ENCODE results near the gene RPL27A. TPM values are rescaled to one million over a fixed set of nuclear protein-coding genes. Genes with fewer than 3 reads are reported as not detected.

RPL27A gene
- total and polyA plus RNA-seq, 3 experiments from 2014 or later, result 1,148 to 3,471 (median 1,170) TPM

DNA sequence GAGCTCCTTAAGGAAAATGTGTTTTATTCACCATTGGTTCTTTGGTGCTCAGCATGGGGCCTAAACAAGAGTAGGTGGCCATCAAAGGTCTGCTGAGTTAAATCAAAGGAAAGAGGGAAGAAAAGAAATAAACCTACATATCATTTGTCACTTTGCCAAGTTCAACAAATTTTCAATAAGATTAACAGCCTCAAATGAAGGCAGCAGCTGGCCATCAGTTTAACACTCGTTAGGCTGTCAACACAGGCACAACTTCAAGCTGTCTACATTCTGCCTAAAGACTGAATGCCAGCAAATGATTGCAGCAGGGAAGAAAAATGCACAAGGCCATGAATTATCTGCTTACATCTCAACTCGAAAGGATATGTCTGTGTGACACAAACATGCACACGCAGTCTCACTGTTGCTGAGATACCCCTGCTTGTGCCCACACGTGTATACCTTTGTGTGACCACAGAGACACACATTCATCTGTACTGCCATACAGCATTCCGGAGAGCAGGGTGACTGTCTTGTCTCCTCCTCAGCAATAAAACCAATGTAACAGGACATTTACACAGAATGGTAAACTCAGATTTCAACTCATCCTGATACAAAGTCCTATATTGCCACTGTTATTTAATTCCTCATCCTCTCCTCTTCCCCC is 40.3 kb upstream of the RPL27A start:
- H3K36me3 ChIP-seq (ENCODE audit: insufficient read depth, low read length), result peaks cover 10% of the 10 kb centered on the region
- ChIA-PET CTCF (no interaction called here), POLR2A (no interaction called here)
- Mint-ChIP-seq H3K27ac (no peak overlapping the region), H3K4me3 (no peak overlapping the region), H3K4me1 (no peaks in the 10 kb centered on the region), H3K36me3 (peaks cover 27 to 55% (median 40%) of the 10 kb centered on the region in 3 donors), H3K27me3 (no peaks in the 10 kb centered on the region), H3K9me3 (no peaks in the 10 kb centered on the region)
- no peak overlapping the region for H3K4me3 ChIP-seq (ENCODE audit: low read length)
- H3K9me3 ChIP-seq (ENCODE audit: low read length), result no peaks in the 10 kb centered on the region
- H3K4me1 ChIP-seq (ENCODE audit: insufficient read depth, low read length), result no peaks in the 10 kb centered on the region
- no peak overlapping the region for H3K27ac ChIP-seq (ENCODE audit: low read depth, low read length)
- no peak for DNase-seq
- H3K27me3 ChIP-seq (ENCODE audit: insufficient read depth, low read length, poor library complexity, severe bottlenecking), result no peaks in the 10 kb centered on the region

DNA sequence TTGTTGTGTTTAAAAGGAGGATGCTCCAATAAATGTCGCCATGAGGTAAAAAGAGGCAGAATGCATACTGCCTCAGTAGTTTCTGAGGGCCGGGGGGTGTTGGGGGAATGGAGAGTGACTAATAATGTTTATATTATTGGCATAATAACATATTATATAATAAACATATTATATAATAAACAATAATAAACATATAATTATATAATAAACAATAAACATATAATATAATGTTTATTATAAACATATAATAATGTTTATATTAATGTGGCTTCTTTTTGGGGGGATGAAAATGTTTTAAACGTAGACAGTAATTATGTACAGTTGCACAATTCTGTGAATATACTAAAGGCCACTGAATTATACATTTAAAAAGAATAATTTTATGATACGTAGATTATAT is 35.7 kb upstream of the RPL27A start:
- H3K27me3 ChIP-seq (ENCODE audit: insufficient read depth, low read length, poor library complexity, severe bottlenecking), result no peaks in the 10 kb centered on the region
- Mint-ChIP-seq H3K4me3 (no peak overlapping the region), H3K36me3 (peaks cover 13 to 56% (median 24%) of the 10 kb centered on the region in 3 donors), H3K9me3 (no peaks in the 10 kb centered on the region), H3K27ac (no peak overlapping the region), H3K27me3 (no peaks in the 10 kb centered on the region), H3K4me1 (no peaks in the 10 kb centered on the region)
- no peaks in the 10 kb centered on the region for H3K9me3 ChIP-seq (ENCODE audit: low read length)
- peaks cover 15% of the 10 kb centered on the region for H3K36me3 ChIP-seq (ENCODE audit: insufficient read depth, low read length)
- POLR2A ChIA-PET, result no interaction called here
- H3K4me3 ChIP-seq (ENCODE audit: low read length), result no peak overlapping the region
- no peak overlapping the region for H3K27ac ChIP-seq (ENCODE audit: low read depth, low read length)
- CTCF ChIA-PET, result no interaction called here
- no peak for DNase-seq
- H3K4me1 ChIP-seq (ENCODE audit: insufficient read depth, low read length), result no peaks in the 10 kb centered on the region

DNA sequence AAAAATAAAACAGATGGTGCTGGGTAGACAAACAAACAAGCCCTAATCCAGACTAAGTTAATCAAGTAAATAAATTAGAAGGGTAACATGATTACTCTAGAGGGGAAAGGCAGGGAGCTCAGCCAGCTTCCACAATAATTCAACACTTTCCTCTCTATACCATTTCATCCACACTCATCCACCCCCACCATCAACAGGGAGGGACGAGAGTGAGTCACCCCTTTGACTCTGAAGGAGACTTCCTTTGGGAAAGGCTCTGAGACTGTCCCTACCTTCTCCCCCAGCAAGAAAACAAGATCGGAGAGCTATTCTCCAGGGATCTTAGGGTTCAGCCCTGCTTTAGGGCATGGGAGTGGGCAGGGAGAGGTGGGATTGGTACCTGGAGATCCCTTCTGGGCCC is 33.2 kb upstream of the RPL27A start:
- Mint-ChIP-seq H3K4me1 (no peaks in the 10 kb centered on the region), H3K27ac (no peak overlapping the region), H3K9me3 (no peaks in the 10 kb centered on the region), H3K27me3 (no peaks in the 10 kb centered on the region), H3K4me3 (no peak overlapping the region), H3K36me3 (peaks cover 9 to 64% (median 27%) of the 10 kb centered on the region in 3 donors)
- no peaks in the 10 kb centered on the region for H3K27me3 ChIP-seq (ENCODE audit: insufficient read depth, low read length, poor library complexity, severe bottlenecking)
- no peak overlapping the region for H3K4me3 ChIP-seq (ENCODE audit: low read length)
- H3K36me3 ChIP-seq (ENCODE audit: insufficient read depth, low read length), result peaks cover 15% of the 10 kb centered on the region
- no peak for DNase-seq
- ChIA-PET CTCF (interaction anchor here (1.1 kb wide), 1 partner anchor 12 kb away, joined by 3 read pairs; no protein-coding TSS in a partner anchor), POLR2A (no interaction called here)
- H3K9me3 ChIP-seq (ENCODE audit: low read length), result no peaks in the 10 kb centered on the region
- no peak overlapping the region for H3K27ac ChIP-seq (ENCODE audit: low read depth, low read length)
- no peaks in the 10 kb centered on the region for H3K4me1 ChIP-seq (ENCODE audit: insufficient read depth, low read length)

- Mint-ChIP-seq H3K4me3 (no peak overlapping the region), H3K36me3 (peaks cover 9 to 66% (median 28%) of the 10 kb centered on the region in 3 donors), H3K9me3 (no peaks in the 10 kb centered on the region), H3K4me1 (no peaks in the 10 kb centered on the region), H3K27me3 (no peaks in the 10 kb centered on the region), H3K27ac (no peak overlapping the region)
- no peak overlapping the region for H3K4me3 ChIP-seq (ENCODE audit: low read length)
- H3K36me3 ChIP-seq (ENCODE audit: insufficient read depth, low read length), result peaks cover 5% of the 10 kb centered on the region
- no peak overlapping the region for H3K27ac ChIP-seq (ENCODE audit: low read depth, low read length)
- POLR2A ChIA-PET, result no interaction called here
- H3K27me3 ChIP-seq (ENCODE audit: insufficient read depth, low read length, poor library complexity, severe bottlenecking), result no peaks in the 10 kb centered on the region
- no peaks in the 10 kb centered on the region for H3K4me1 ChIP-seq (ENCODE audit: insufficient read depth, low read length)
- DNase-seq, result no peak
- CTCF ChIA-PET, result no interaction called here
- H3K9me3 ChIP-seq (ENCODE audit: low read length), result no peaks in the 10 kb centered on the region
Observed at GRCh38 chr11:8650401-8650990, 32.1 kb upstream of the RPL27A start.

GRCh38 chr11:8652140-8652539 is 30.5 kb upstream of the RPL27A start:
- Mint-ChIP-seq H3K27me3 (no peaks in the 10 kb centered on the region), H3K36me3 (peaks cover 4 to 74% (median 23%) of the 10 kb centered on the region in 3 donors), H3K9me3 (no peaks in the 10 kb centered on the region), H3K4me1 (no peaks in the 10 kb centered on the region), H3K4me3 (no peak overlapping the region), H3K27ac (no peak overlapping the region)
- Histone ChIP-seq H3K36me3 (ENCODE audit: insufficient read depth, low read length) (peaks cover 5% of the 10 kb centered on the region), H3K4me1 (ENCODE audit: insufficient read depth, low read length) (no peaks in the 10 kb centered on the region), H3K27ac (ENCODE audit: low read depth, low read length) (no peak overlapping the region), H3K9me3 (ENCODE audit: low read length) (no peaks in the 10 kb centered on the region), H3K27me3 (ENCODE audit: insufficient read depth, low read length, poor library complexity, severe bottlenecking) (no peaks in the 10 kb centered on the region), H3K4me3 (ENCODE audit: low read length) (no peak overlapping the region)
- DNase-seq, result no peak
- ChIA-PET POLR2A (no interaction called here), CTCF (no interaction called here)

DNA sequence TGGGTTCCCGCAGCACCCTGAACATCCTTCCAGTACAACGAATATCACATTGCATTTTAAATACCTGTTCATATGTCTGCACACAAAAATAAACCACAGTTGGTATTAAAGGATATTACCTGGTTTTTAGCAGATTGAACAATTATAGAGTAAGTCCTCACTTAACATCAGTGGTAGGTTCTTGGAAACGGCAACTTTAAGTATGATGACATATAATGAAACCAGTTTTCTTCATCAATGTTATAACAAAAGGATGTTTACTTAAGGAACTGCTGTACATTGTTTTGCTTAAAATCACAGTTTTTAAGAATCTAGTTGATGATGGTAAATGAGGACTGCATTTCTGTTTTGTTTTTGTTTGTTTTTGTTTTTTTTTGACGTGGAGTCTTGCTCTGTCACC is 28.1 kb upstream of the RPL27A start:
- POLR2A ChIA-PET, result no interaction called here
- CTCF ChIA-PET, result no interaction called here
- peak overlapping the region in 2 of 8 donors; percentile 41 to 86 for H3K27ac Mint-ChIP-seq

DNA sequence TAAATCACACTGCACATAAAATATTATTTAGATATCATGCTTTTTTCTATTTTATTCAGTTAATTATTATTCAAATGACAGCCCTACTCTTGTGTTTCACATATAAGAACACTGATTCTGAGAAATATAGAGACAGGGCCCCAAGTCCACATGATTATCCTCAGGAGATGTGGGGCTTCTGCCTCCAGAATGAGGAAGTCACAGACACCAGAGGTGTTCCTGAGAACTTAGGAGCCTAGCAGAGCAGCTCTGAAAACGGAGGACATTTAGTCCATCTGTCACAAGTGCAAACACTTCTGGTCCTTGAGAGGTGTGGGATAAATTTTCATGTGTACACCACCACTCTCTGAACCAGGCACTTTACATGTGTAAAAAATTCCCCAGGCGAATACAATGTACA is 26.3 kb upstream of the RPL27A start:
- no peak for DNase-seq
- no peaks in the 10 kb centered on the region for H3K36me3 ChIP-seq (ENCODE audit: insufficient read depth, low read length)
- H3K27me3 Mint-ChIP-seq, result no peaks in the 10 kb centered on the region
- H3K4me3 ChIP-seq (ENCODE audit: low read length), result no peak overlapping the region
- no peak overlapping the region for H3K4me3 Mint-ChIP-seq
- H3K4me1 ChIP-seq (ENCODE audit: insufficient read depth, low read length), result no peaks in the 10 kb centered on the region
- H3K36me3 Mint-ChIP-seq, result peaks cover 0 to 45% (median 14%) of the 10 kb centered on the region in 3 donors
- no peaks in the 10 kb centered on the region for H3K27me3 ChIP-seq (ENCODE audit: insufficient read depth, low read length, poor library complexity, severe bottlenecking)
- no peaks in the 10 kb centered on the region for H3K9me3 Mint-ChIP-seq
- H3K27ac ChIP-seq (ENCODE audit: low read depth, low read length), result no peak overlapping the region
- ChIA-PET POLR2A (no interaction called here), CTCF (no interaction called here)
- no peaks in the 10 kb centered on the region for H3K9me3 ChIP-seq (ENCODE audit: low read length)
- H3K4me1 Mint-ChIP-seq, result no peaks in the 10 kb centered on the region
- H3K27ac Mint-ChIP-seq, result no peak overlapping the region

More for the DNA sequence above, 28.1 kb upstream of the RPL27A start:
- Histone ChIP-seq H3K4me3 (ENCODE audit: low read length) (no peak overlapping the region), H3K27ac (ENCODE audit: low read depth, low read length) (no peak overlapping the region), H3K9me3 (ENCODE audit: low read length) (no peaks in the 10 kb centered on the region), H3K27me3 (ENCODE audit: insufficient read depth, low read length, poor library complexity, severe bottlenecking) (no peaks in the 10 kb centered on the region), H3K4me1 (ENCODE audit: insufficient read depth, low read length) (no peaks in the 10 kb centered on the region), H3K36me3 (ENCODE audit: insufficient read depth, low read length) (no peaks in the 10 kb centered on the region)
- Mint-ChIP-seq H3K9me3 (no peaks in the 10 kb centered on the region), H3K27me3 (no peaks in the 10 kb centered on the region), H3K4me1 (no peaks in the 10 kb centered on the region), H3K4me3 (no peak overlapping the region), H3K36me3 (peaks cover 0 to 58% (median 15%) of the 10 kb centered on the region in 3 donors)
- no peak for DNase-seq

GRCh38 chr11:8658321-8659057 is 24.1 kb upstream of the RPL27A start:
- POLR2A ChIA-PET, result no interaction called here
- H3K9me3 ChIP-seq (ENCODE audit: low read length), result no peaks in the 10 kb centered on the region
- Mint-ChIP-seq H3K9me3 (no peaks in the 10 kb centered on the region), H3K27me3 (no peaks in the 10 kb centered on the region), H3K4me3 (no peak overlapping the region), H3K36me3 (peaks cover 0 to 37% (median 13%) of the 10 kb centered on the region in 3 donors), H3K27ac (peak overlapping the region in 1 of 8 donors; percentile 23), H3K4me1 (no peaks in the 10 kb centered on the region)
- DNase-seq, result no peak
- H3K27ac ChIP-seq (ENCODE audit: low read depth, low read length), result no peak overlapping the region
- H3K4me3 ChIP-seq (ENCODE audit: low read length), result no peak overlapping the region
- CTCF ChIA-PET, result interaction anchor here (1.4 kb wide), 1 partner anchor 13 kb away, joined by 3 read pairs; no protein-coding TSS in a partner anchor
- H3K27me3 ChIP-seq (ENCODE audit: insufficient read depth, low read length, poor library complexity, severe bottlenecking), result no peaks in the 10 kb centered on the region
- no peaks in the 10 kb centered on the region for H3K36me3 ChIP-seq (ENCODE audit: insufficient read depth, low read length)
- no peaks in the 10 kb centered on the region for H3K4me1 ChIP-seq (ENCODE audit: insufficient read depth, low read length)
